GM21367 (cell line): ENCODE results near the gene GAR1.
"Not testable (repeated sequence)": the region's sequence is repeated elsewhere in the genome, so short reads cannot be mapped to it uniquely, and the experiment has no call there.

Experiments used
- ATAC-seq: cut with Tn5 transposase; IDR thresholded peaks from one replicate; pipeline ENCODE4 v1.9.1; 2021; ENCODE audit not compliant: unreplicated experiment

The GAR1 gene

GRCh38 chr4:109836985-109837384, 21.4 kb downstream of the GAR1 start:
- no peak for ATAC-seq

DNA sequence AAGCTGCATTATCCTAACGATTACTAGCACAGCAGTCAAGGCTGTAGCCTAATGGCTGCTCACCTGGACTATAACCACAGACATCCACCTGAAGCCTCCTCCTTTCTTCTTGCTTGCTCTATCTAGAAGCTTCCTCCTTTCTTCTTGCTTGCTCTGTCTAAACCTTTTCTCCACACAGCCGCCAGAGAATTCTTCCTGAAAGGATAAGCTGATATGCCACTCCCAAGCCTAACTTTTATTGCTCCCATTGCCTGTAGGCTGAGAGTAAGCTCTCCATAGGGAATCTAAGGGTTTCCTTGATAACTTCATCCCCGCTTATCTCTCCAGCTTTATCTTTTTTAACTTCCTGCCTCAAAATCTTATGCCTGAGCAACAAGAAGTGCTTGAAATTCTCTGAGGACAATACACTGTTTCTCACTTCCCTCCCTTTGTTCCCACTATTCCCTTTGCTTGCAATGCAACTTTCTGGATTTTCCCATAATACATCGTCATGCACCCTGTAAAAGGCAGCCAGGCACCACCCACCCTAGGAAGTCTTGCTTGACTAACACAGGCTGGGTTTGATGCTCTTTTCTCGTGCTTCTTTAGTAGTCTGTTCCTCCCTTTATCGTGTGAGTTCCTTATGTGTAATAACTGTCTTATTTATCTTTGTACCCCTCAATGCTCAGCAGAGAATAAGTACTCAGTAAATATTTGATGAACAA, 31.0 kb downstream of the GAR1 start:
- no peak for ATAC-seq

GRCh38 chr4:109847896-109848442, 32.4 kb downstream of the GAR1 start, which contains the start of gene LRIT3:
Gene LRIT3, plus strand, starts transcription at chr4:109848107. Its CDS starts 95 bp downstream, at chr4:109848202.
- ATAC-seq: no peak

GRCh38 chr4:109848501-109848900, 32.9 kb downstream of the GAR1 start:
- no peak for ATAC-seq

GRCh38 chr4:109850601-109851000, 35.0 kb downstream of the GAR1 start:
- no peak for ATAC-seq

GRCh38 chr4:109859426-109860300, 44.1 kb downstream of the GAR1 start:
- ATAC-seq: not testable (repeated sequence)

DNA sequence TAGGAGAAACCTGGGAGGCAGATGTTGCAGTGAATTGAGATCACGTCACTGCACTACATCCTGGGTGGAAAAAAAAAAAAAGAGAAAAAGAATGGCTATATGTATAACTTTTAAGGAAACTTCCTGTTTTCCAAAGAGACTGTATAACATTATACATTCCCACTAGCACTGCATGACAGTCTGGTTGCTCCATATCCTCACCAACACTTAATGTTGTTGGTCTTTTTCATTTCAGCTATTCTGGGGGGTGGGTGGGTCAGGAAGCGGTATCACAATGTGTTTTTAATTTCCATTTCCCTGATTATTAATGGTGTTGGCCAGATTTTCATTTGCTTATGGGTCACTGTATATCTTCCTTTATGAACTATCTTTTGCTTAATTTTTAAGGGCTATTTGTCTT, 45.7 kb downstream of the GAR1 start:
- no peak for ATAC-seq

GRCh38 chr4:109861916-109862511, 46.5 kb downstream of the GAR1 start:
- ATAC-seq: no peak

GRCh38 chr4:109864134-109864533, 48.6 kb downstream of the GAR1 start:
- no peak for ATAC-seq

DNA sequence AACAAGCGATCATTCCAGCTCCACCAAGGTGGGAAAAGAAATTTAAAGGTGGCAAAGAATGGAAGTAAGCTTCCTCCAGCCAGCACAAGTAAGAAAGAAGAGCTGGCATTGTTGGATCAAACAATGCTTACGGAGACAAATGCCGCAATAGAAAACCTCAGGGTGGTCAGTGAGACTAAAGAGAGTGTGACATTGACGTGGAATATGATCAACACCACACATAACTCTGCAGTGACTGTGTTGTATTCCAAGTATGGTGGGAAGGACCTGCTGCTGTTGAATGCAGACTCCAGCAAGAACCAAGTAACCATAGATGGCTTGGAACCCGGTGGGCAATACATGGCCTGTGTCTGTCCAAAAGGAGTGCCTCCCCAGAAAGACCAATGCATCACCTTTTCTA, 54.5 kb downstream of the GAR1 start:
- ATAC-seq: no peak

GRCh38 chr4:109872065-109872464, 56.5 kb downstream of the GAR1 start:
- no peak for ATAC-seq

DNA sequence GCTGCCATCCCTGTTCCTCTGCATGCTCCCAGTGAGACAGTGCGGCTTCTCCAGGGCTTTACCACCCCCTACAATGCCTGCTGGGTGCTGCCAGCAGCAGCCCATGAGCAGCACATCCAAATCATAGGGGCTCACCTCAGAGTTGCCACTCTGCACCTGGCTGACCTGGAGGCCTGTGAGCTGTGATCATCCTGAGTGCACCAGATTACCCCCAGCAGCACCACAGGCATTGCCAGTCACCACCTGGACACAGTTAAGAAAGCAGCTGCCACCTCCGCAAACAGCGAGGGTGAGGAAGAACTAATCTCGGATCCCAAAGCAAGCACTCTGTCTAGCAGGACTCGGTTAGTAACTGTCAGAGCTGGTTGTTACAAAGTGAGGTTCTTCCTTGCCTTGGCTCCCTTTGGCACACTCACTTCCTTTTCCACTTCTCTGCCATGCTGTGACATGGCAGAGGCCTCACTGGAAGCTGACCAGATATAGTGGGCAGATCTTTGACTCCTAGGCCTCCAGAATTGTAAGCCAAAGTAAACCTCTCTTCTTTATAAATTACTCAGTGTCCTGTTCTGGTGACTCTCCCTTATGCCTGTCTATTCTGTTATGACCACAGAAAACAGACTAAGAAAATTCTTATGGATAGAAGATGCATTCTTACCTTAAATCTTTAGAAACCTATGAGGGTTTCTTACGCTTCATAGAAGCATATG, 57.5 kb downstream of the GAR1 start:
- no peak for ATAC-seq

DNA sequence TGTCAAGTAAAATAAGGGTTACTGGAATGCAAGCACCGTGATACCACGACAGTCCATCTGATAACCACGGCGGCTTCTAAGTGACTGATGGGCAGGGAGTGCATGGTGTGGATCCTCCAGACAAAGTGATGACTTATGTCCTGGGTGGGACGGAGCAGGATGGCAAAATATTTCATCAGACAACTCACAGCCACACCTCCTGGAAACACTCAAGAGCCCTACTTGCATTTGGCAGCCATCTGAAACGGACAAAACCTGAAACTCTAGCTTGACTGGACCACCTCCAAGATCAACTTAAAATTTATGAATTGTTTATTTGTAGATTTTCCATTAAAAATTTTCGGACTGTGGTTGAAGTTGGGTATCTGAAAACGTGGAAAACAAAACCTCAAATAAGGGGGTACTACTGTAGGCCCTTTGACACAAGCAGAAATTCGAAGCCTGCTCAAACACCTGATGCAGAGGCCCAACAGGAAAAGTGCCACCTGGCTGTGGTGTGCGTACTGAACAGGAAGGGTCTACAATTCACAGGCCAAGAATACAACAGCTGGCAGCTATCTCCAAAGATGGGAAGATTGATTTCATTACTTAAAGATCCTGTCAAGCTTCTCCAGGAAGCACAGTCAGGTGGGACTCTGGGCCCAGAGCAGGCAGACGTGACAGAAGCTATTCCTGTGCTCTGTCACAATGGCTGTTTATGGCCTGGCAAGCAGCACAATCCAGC, 58.4 kb downstream of the GAR1 start:
- ATAC-seq: no peak
